ENCODE measurements around the gene COG3.

Gene COG3

GRCh38 chr13:45508776-45509175 is 44.0 kb downstream of the COG3 start:
- DNase-seq, result no peak

DNA sequence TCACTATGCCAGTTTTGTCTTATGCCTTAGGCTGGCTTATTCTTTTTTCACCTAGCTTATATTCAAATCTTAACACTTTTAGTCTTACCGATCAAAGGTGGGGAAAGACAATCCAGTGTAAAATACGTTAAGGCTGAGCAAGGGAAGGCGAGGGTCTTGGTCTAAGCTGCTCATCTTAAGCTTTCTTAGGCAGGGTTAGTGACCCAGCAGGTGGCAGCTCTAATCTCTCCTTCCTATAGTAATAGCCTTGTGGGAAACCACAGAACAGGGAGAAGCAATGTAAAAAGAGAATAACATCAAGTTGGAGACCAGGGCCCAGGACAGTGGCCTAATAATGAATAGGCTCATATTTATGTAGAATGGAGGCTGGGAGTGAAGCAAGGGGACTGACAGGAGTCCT is 45.9 kb downstream of the COG3 start:
- DNase-seq, result no peak

DNA sequence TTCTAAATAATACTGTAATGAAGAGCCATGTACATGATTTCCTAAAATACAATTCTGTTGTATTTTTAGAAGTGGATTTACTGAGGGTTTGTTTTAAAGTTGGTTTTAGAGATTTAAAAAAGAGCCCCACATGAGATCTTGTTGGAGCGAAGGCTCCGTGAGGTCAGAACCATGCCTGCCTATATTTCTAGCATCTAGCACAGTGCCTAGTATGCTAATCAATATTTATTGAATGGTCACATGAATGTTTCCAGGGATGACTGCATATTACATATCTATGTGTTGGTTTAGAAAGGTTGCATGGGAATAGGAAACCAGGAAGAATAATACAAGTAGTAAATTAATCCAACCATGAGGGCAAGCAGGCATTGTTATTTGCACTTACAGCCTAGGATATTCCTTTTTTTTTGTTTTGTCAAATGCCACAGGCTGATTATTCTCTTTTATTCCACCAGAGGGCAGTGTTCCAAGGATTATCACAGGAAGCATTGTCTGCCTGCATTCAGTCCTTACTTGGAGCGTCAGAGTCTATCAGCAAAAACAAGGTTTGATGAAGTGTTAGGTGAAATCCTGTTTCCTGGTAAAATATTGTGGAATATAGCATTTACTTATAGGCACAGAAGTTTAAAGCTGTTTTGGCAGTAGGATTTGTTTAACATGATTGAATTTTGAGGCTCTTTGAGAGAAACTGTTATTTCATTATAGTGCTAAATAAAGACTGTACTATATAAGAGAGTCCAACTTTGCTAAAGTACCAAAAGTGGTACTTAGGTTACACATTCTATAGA is 46.8 kb downstream of the COG3 start:
- peak; percentile 56 for DNase-seq

DNA sequence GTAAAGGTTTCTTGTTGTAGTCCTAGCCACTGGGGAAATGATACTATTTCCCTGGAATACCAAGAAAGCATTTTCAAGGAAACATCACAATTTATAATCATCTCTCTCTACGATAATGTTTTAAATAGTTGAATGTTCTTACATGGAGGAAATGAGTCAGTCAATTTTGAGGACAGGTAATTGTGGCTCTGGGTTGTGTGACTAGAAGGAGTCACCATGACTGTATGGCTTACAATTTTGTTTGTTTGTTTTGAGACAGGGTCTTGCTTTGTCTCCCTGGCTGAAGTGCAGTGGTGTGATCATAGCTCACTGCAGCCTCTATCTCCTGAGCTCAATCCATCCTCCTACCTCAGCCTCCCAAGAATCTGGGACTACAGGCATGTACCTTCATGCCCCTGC is 47.4 kb downstream of the COG3 start:
- no peak for DNase-seq

DNA sequence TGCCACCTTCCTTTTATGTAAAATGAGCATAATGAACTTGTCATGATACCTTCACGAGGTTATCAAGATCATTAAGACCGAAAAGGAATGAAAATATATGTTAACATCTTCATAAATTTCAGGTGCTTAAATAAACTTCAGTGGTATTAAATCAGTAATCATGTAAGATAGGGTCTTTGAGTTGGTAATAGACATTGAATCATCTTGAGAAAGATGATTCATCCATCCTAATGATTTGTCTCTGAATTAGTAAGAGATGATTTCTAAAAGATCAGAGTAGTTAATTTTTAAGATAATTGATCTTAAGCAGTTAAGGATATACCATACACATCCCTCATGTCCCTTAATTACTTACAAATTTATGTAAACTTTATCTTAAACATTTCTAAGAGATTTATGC is 52.0 kb downstream of the COG3 start:
- DNase-seq, result no peak

- DNase-seq, result no peak
These were observed 53.9 kb downstream of the COG3 start for GRCh38 chr13:45518525-45519245.

GRCh38 chr13:45519493-45519892 is 54.8 kb downstream of the COG3 start:
- no peak for DNase-seq

- DNase-seq, result no peak
These were observed 56.6 kb downstream of the COG3 start for GRCh38 chr13:45521297-45521696.

GRCh38 chr13:45522571-45522970 is 57.8 kb downstream of the COG3 start:
- DNase-seq, result no peak

- DNase-seq, result no peak
These were observed 63.1 kb downstream of the COG3 start for GRCh38 chr13:45527699-45528462.

- DNase-seq, result no peak
These were observed 65.0 kb downstream of the COG3 start for GRCh38 chr13:45529758-45530157.

DNA sequence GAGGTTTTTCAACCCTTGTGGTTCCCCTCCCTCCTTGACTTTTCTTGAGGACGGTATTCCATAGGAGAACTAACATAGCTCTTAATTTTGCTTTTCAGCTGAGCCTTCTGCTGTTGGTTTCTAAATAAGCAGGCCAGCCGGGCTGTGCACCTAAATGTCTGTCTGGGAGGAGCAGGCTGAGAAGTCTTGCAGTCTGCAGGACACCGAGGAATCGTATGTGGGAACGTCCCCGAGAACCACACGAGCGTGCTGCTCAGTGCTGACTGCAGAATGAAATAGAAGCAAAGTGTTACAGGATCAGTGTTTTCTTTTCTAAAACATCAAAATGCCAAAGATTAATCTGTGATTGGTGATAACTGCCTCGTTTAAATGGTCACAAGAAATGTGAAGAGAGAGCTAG is 69.9 kb downstream of the COG3 start:
- no peak for DNase-seq

- DNase-seq, result no peak
These were observed 71.5 kb downstream of the COG3 start for GRCh38 chr13:45536224-45536623.

GRCh38 chr13:45537516-45537915 is 72.8 kb downstream of the COG3 start:
- no peak for DNase-seq

GRCh38 chr13:45538382-45538781 is 73.6 kb downstream of the COG3 start:
- DNase-seq, result no peak

- DNase-seq, result no peak
These were observed 75.5 kb downstream of the COG3 start for GRCh38 chr13:45540195-45540594.

- DNase-seq, result no peak
These were observed 76.1 kb downstream of the COG3 start for GRCh38 chr13:45540864-45541263.

- DNase-seq, result no peak
These were observed 77.1 kb downstream of the COG3 start for GRCh38 chr13:45541806-45542205.

DNA sequence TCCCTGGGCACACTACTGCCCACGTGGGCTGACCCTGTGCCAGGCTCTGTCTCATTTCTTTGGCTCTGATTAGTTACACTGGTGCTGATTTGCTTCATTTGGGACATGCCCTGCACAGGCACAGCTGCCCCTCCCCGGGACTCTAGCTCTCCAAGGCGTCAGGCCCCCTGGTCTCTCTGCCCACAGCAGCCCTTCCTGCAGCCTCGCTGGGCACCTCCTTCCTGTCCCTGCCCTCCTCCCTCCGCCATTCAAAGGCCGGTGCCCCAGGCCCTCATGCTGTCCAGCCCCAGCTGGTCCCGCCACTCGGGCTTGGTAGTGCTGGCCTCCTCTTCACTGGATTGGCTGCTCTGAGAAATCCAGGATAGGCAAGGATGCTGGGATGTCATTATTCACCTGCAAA is 77.7 kb downstream of the COG3 start:
- DNase-seq, result no peak

- DNase-seq, result no peak
These were observed 78.1 kb downstream of the COG3 start for GRCh38 chr13:45542878-45543277.

- DNase-seq, result no peak
These were observed 79.8 kb downstream of the COG3 start for GRCh38 chr13:45544520-45544919.

DNA sequence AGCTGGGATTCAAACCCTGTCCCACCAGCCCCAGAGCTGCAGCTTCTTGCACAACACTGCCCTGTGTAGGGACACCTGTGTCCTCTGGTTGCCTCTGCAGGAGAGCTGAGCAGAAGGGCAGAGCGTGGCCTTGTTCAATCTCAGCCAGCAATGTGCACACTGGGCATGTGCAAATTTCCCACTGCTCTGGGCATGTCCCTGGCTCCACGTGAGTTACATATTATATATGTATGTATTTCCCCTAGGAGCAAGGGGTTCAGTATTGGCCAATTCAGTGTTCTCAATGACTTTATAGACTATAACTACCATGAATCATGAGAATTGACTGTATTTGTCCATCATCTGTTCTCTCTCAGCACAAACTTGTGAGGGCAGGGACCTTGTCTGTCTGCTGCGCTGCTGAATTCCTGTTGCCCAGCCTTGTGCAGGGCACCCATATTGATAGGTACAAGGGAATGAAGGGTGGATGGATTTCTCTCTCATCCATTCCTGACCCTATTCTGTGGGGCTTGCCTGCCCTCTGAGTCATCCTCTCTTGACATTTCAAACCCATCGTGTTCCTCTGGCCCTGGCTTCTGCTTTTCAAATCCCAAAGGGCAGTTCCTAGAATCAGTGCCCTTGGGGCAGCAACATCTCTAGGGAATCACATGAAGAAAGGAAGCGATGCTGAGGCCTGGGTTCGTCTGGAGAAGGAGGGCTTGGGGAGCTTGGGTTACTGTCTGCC is 81.1 kb downstream of the COG3 start:
- no peak for DNase-seq

DNA sequence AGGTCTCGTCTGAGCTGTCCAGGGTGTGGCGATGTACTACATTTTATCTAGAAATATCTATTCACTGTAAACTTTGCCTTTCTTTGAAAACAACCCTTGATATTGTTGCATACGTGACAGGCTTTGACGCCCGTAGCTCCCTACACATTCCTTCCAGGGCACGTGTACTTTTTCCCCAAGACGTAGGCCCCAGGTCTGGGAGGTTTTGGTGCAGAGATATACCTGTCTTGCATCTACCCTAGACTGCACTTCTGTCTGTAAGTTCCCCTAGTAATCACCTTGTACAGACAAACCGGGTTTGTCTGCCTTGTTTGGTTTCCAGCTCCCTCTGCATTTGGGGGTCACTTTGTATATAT is 81.6 kb downstream of the COG3 start:
- DNase-seq, result no peak
